GM12891 (cell line): ENCODE data around the gene ZNF836.
"Not testable (repeated sequence)": the region's sequence is repeated elsewhere in the genome, so short reads cannot be mapped to it uniquely, and the experiment has no call there.

Experiments used
- DNase-seq: peaks from one replicate; pipeline ENCODE4 v3.0.0; 2011; ENCODE audit warnings: low spot score; ENCODE audit not compliant: insufficient read length
- FAIRE-seq: peaks from 2 replicates; lab custom pipeline; 2011; peaks lifted over from hg19 to GRCh38; lab: Jason Lieb, UNC
- PAX5 ChIP-seq: IDR thresholded peaks from 2 replicates; pipeline ENCODE4 v1.6.1; 2011; ENCODE audit warnings: low read length, moderate library complexity, mild to moderate bottlenecking; ENCODE audit not compliant: insufficient read depth, severe bottlenecking
- POLR2A ChIP-seq: IDR thresholded peaks from 2 replicates; pipeline ENCODE4 v1.6.1; 2011; ENCODE audit warnings: low read depth, low read length, control low read depth
- POLR2AphosphoS5 ChIP-seq: IDR thresholded peaks from 2 replicates; pipeline ENCODE4 v1.6.1; 2011; ENCODE audit warnings: low read depth, low read length, control low read depth
- POU2F2 ChIP-seq: IDR thresholded peaks from 2 replicates; pipeline ENCODE4 v1.6.1; 2011; ENCODE audit warnings: low read depth, mild to moderate bottlenecking, control low read depth, low read length, moderate library complexity
- SPI1 ChIP-seq: IDR thresholded peaks from 2 replicates; pipeline ENCODE4 v1.6.1; 2011; ENCODE audit warnings: low read depth, low read length, control low read depth
- TAF1 ChIP-seq: IDR thresholded peaks from 2 replicates; pipeline ENCODE4 v1.6.1; 2011; ENCODE audit warnings: low read depth, low read length, control low read depth

The ZNF836 gene

GRCh38 chr19:52200755-52201391 is 29.5 kb upstream of the ZNF836 start:
- FAIRE-seq, result not testable (repeated sequence)

GRCh38 chr19:52200044-52200443 is 28.6 kb upstream of the ZNF836 start:
- no peak for TF ChIP-seq POLR2AphosphoS5
- no peak for TF ChIP-seq POLR2A
- TF ChIP-seq SPI1, result no peak
- no peak for TF ChIP-seq POU2F2
- no peak for TF ChIP-seq PAX5
- TF ChIP-seq TAF1, result no peak
- DNase-seq (no peak), FAIRE-seq (no peak)

More at GRCh38 chr19:52200755-52201391, 29.5 kb upstream of the ZNF836 start:
- TF ChIP-seq POLR2AphosphoS5, result peak; percentile 23; the same call in 1 of the 2 replicates
- DNase-seq, result not testable (repeated sequence)

- TF ChIP-seq POU2F2, result no peak
- no peak for TF ChIP-seq POLR2AphosphoS5
- TF ChIP-seq POLR2A, result no peak
- no peak for TF ChIP-seq TAF1
- no peak for TF ChIP-seq PAX5
- TF ChIP-seq SPI1, result no peak
- FAIRE-seq, result no peak
- no peak for DNase-seq
Observed at GRCh38 chr19:52198678-52199077, 27.3 kb upstream of the ZNF836 start.

- FAIRE-seq (no peak), DNase-seq (no peak)
- TF ChIP-seq POU2F2 (no peak), TAF1 (no peak), POLR2A (no peak), POLR2AphosphoS5 (0 out of 2 replicates have a peak, but pooled peaks have one; percentile 20), PAX5 (no peak), SPI1 (no peak)
Observed at GRCh38 chr19:52197964-52198363, 26.5 kb upstream of the ZNF836 start.

- DNase-seq (no peak), FAIRE-seq (no peak)
- TF ChIP-seq POLR2A, result no peak
- no peak for TF ChIP-seq POLR2AphosphoS5
- no peak for TF ChIP-seq SPI1
- TF ChIP-seq TAF1, result no peak
- no peak for TF ChIP-seq PAX5
- TF ChIP-seq POU2F2, result no peak
Observed at GRCh38 chr19:52196256-52196967, 25.0 kb upstream of the ZNF836 start.

- no peak for FAIRE-seq
- no peak for TF ChIP-seq TAF1
- no peak for TF ChIP-seq PAX5
- TF ChIP-seq POLR2AphosphoS5, result no peak
- no peak for TF ChIP-seq SPI1
- TF ChIP-seq POU2F2, result no peak
- no peak for TF ChIP-seq POLR2A
Observed at GRCh38 chr19:52191951-52192350, 20.5 kb upstream of the ZNF836 start.

GRCh38 chr19:52191389-52191788 is 20.0 kb upstream of the ZNF836 start:
- TF ChIP-seq TAF1 (no peak), POLR2AphosphoS5 (no peak)
- FAIRE-seq (no peak), DNase-seq (no peak)

More at GRCh38 chr19:52191951-52192350, 20.5 kb upstream of the ZNF836 start:
- DNase-seq, result no peak

GRCh38 chr19:52190487-52191293 is 19.3 kb upstream of the ZNF836 start:
- TF ChIP-seq POLR2AphosphoS5 (no peak), POLR2A (0 out of 2 replicates have a peak, but pooled peaks have one; percentile 41)
- no peak for DNase-seq
- FAIRE-seq, result peak; percentile 84

GRCh38 chr19:52189735-52190486 is 18.5 kb upstream of the ZNF836 start, which contains the start of gene PPP2R1A:
Gene PPP2R1A, plus strand, starts transcription at chr19:52190052. Its CDS starts 45 bp downstream, at chr19:52190097.
- FAIRE-seq (peak; percentile 100), DNase-seq (peak; percentile 86)
- no peak for TF ChIP-seq PAX5
- TF ChIP-seq POLR2AphosphoS5, result peak; percentile 89
- TF ChIP-seq POU2F2, result no peak; the same call in 1 of the 2 replicates
- TF ChIP-seq SPI1, result peak; percentile 49
- peak; percentile 93 for TF ChIP-seq TAF1
- peak; percentile 87 for TF ChIP-seq POLR2A
